Nephron (organoid): Measurements from ENCODE around the gene PARVB.

Experiments
- H3K27ac Mint-ChIP-seq, 3 experiments: 2 replicates each; pipeline ENCODE4 v1.8.0; 2020; ENCODE audit warnings: mixed read lengths in 3 of 3, mild to moderate bottlenecking in 2 of 3, moderate library complexity in 1 of 3
- H3K27me3 Mint-ChIP-seq: 2 replicates; pipeline ENCODE4 v1.8.0; 2021; ENCODE audit warnings: low read depth, mild to moderate bottlenecking, moderate library complexity, mixed read lengths
- H3K36me3 Mint-ChIP-seq: 2 replicates; pipeline ENCODE4 v1.8.0; 2020; ENCODE audit warnings: low read depth, mixed read lengths
- H3K4me1 Mint-ChIP-seq: 2 replicates; pipeline ENCODE4 v1.8.0; 2020; ENCODE audit warnings: mixed read lengths
- H3K4me3 Mint-ChIP-seq, 3 experiments: 2 replicates each; pipeline ENCODE4 v1.8.0; 2020; ENCODE audit warnings: mild to moderate bottlenecking in 3 of 3, mixed read lengths in 3 of 3, moderate library complexity in 2 of 3
- H3K9me3 Mint-ChIP-seq: 2 replicates; pipeline ENCODE4 v1.8.0; 2020; ENCODE audit warnings: mixed read lengths
- CTCF ChIP-seq, 3 experiments: fragments of 200-600 bp; sonication (generic); IDR thresholded peaks; one replicate each; pipeline ENCODE4 v1.5.0; 2021; ENCODE audit warnings: antibody characterized with exemption in 3 of 3; ENCODE audit not compliant: unreplicated experiment in 3 of 3

Gene PARVB

DNA sequence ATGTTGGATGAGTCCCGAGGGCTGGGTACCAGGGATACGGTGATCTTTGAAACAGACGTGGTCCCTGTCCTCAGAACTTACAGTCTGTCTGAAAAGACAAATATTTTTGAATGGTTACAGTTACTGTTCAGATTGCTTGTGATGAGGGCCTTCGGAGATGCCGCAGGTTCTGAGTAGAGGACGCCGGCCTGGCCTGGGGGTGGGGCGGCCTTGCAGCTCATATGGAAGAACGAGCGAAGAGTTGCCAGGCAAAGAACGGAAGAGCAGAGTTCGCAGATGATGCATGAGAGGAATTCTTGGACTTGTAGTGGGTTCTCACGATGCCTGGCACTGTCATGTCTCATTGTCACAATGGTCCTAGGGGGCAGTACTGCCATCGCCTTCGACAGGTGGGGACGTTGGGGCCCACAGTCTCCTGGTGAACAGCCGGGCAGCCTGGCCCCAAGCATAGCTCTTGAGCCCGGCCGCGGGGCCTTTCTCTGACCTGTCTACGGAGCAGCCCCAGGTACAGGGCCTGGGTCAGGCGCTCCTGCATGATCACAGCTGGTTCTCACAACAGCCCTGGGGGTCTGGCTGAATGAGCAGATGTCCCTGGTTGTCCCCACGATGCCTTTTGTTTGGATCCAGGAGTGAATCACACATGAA lies 95.7 kb downstream of the PARVB start:
- peaks cover 5% of the 10 kb centered on the region for H3K36me3 Mint-ChIP-seq
- no peak for TF ChIP-seq CTCF (IDR thresholded peaks at IDR 0.05; ENCODE audit: unreplicated experiment in 3 of 3)
- H3K4me1 Mint-ChIP-seq: no peaks in the 10 kb centered on the region
- H3K27me3 Mint-ChIP-seq: peaks cover 9% of the 10 kb centered on the region
- H3K27ac Mint-ChIP-seq: no peak overlapping the region
- no peak overlapping the region for H3K4me3 Mint-ChIP-seq
- peaks cover 7% of the 10 kb centered on the region for H3K9me3 Mint-ChIP-seq

DNA sequence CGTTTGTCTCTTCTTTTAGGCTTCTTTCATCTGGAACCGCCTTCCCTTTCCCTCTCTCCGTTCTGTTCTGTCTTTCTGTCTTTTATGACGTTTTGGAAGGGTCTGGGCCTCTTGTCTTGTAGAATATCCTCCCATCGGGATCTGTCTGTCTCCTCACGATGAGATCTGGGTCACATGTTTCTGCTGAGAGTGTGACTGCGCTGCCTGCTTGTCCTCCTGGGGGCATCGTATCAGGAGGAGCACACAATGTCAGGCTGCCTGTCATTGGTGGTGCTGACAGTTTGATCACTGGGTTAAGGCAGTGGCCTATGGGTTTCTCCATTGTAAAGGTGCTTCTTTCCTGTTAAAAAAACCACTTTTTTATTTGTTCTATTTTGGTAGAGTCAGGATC lies 96.2 kb downstream of the PARVB start:
- no peak for TF ChIP-seq CTCF (IDR thresholded peaks at IDR 0.05; ENCODE audit: unreplicated experiment in 3 of 3)
- peaks cover 10% of the 10 kb centered on the region for H3K9me3 Mint-ChIP-seq
- H3K4me3 Mint-ChIP-seq: no peak overlapping the region
- no peak overlapping the region for H3K27ac Mint-ChIP-seq
- peaks cover 9% of the 10 kb centered on the region for H3K27me3 Mint-ChIP-seq
- no peaks in the 10 kb centered on the region for H3K4me1 Mint-ChIP-seq
- peaks cover 5% of the 10 kb centered on the region for H3K36me3 Mint-ChIP-seq

DNA sequence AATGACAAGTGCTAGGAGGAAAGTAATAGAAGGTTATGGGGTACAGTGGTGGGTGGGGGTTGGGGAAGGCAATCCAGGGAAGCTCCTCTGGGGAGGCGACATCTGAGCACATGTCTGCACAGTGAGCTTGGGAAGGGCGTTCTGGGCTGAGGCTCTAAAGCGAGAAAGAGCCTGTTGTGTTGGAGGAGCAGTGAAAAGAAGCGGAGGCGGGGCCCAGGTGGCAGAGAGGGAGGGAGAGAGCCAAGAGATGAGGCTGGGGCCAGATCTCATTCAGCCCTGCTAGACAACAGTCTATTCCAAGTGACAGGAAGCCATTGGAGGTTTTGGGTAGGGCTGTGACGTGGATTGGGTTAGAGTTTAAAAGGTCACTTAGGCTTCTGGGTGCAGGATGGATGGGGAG lies 101.3 kb downstream of the PARVB start:
- H3K9me3 Mint-ChIP-seq: peaks cover 28% of the 10 kb centered on the region
- no peak for TF ChIP-seq CTCF (IDR thresholded peaks at IDR 0.05; ENCODE audit: unreplicated experiment in 3 of 3)
- H3K4me3 Mint-ChIP-seq: no peak overlapping the region
- peaks cover 17% of the 10 kb centered on the region for H3K36me3 Mint-ChIP-seq
- H3K27me3 Mint-ChIP-seq: peaks cover 2% of the 10 kb centered on the region
- H3K4me1 Mint-ChIP-seq: peaks cover 7% of the 10 kb centered on the region
- H3K27ac Mint-ChIP-seq: no peak overlapping the region

DNA sequence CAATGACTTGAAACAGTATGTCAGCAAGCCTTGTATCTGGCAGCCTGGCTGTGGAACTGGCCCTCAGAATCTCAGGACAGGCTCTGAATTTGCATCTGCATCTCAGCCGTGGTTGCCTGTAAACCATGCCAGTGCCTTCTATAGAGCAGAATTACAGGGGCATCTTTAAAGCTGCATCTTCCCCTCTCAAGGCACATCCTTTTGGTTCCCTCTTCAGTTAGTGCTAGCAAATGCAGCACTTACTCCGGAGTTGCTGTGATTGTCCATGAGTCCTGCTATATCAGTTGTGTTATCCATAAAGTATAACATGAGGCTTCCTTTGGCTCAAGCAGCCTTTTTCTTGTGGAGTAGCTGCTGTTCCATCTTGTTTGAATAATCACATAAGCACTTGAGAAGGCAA lies 102.7 kb downstream of the PARVB start:
- Mint-ChIP-seq H3K4me1 (peaks cover 7% of the 10 kb centered on the region), H3K36me3 (peaks cover 17% of the 10 kb centered on the region), H3K9me3 (peaks cover 24% of the 10 kb centered on the region), H3K27ac (no peak overlapping the region), H3K27me3 (peaks cover 5% of the 10 kb centered on the region), H3K4me3 (no peak overlapping the region)
- no peak for TF ChIP-seq CTCF (IDR thresholded peaks at IDR 0.05; ENCODE audit: unreplicated experiment in 3 of 3)

GRCh38 chr22:44127356-44127755 lies 103.3 kb downstream of the PARVB start:
- Mint-ChIP-seq H3K27ac (no peak overlapping the region), H3K36me3 (peaks cover 17% of the 10 kb centered on the region), H3K4me3 (no peak overlapping the region), H3K9me3 (peaks cover 24% of the 10 kb centered on the region), H3K4me1 (peaks cover 7% of the 10 kb centered on the region), H3K27me3 (peaks cover 5% of the 10 kb centered on the region)
- no peak for TF ChIP-seq CTCF (IDR thresholded peaks at IDR 0.05; ENCODE audit: unreplicated experiment in 3 of 3)

DNA sequence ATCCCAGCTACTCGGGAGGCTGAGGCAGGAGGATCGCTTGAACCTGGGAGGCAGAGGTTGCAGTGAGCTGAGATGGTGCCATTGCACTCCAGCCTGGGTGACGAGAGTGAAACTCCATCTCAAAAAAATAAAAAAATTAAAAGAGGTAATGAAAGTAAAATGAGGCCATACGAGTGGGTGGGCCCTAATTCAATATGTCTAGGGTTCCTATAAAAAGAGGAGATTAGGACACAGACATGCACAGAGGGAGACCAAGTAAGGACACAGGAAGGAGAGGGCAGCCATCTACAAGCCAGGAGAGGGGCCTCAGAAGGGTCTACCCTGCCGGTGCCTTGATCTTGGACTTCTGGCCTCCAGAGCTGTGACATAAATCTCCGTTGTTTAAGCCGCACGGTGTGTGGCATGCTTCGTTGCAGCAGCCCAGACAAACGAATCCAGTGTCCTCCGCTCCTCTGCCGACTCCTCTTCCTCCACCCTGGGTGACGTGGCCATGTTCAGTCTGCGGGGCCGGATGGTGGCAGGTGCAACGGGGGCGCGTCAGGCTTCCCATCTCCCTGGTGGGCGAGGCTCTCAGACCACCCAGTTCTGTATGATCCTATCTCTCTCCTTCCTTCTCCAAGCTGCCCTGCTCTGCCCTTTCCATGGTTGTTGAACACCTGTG lies 105.0 kb downstream of the PARVB start:
- no peak overlapping the region for H3K27ac Mint-ChIP-seq
- H3K4me1 Mint-ChIP-seq: peaks cover 14% of the 10 kb centered on the region
- no peak for TF ChIP-seq CTCF (IDR thresholded peaks at IDR 0.05; ENCODE audit: unreplicated experiment in 3 of 3)
- H3K4me3 Mint-ChIP-seq: no peak overlapping the region
- peaks cover 22% of the 10 kb centered on the region for H3K9me3 Mint-ChIP-seq
- peaks cover 12% of the 10 kb centered on the region for H3K36me3 Mint-ChIP-seq
- H3K27me3 Mint-ChIP-seq: peaks cover 5% of the 10 kb centered on the region
